HEK293 (cell line): Measurements from ENCODE around the gene ABCC3.

Source experiments
- GFI1B ChIP-seq: fragments of 450-650 bp; formaldehyde crosslinking; IDR thresholded peaks from 2 replicates; pipeline ENCODE4 v1.5.1; 2016; ENCODE audit warnings: missing biosample characterization, missing genetic modification characterization
- GLI4 ChIP-seq: fragments of 450-650 bp; formaldehyde crosslinking; IDR thresholded peaks from 2 replicates; pipeline ENCODE4 v1.5.1; 2016; ENCODE audit warnings: missing biosample characterization, missing genetic modification characterization
- GLIS1 ChIP-seq: fragments of 450-650 bp; formaldehyde crosslinking; IDR thresholded peaks from 2 replicates; pipeline ENCODE4 v1.5.1; 2016; ENCODE audit warnings: missing biosample characterization, missing genetic modification characterization
- KLF1 ChIP-seq: fragments of 450-650 bp; formaldehyde crosslinking; IDR thresholded peaks from 2 replicates; pipeline ENCODE4 v1.5.1; 2016; ENCODE audit warnings: missing biosample characterization, missing genetic modification characterization
- KLF8 ChIP-seq: fragments of 450-650 bp; formaldehyde crosslinking; IDR thresholded peaks from 2 replicates; pipeline ENCODE4 v1.5.1; 2016; ENCODE audit warnings: missing biosample characterization, missing genetic modification characterization
- REST ChIP-seq: fragments of 450-650 bp; formaldehyde crosslinking; IDR thresholded peaks from 2 replicates; pipeline ENCODE4 v1.5.1; 2016; ENCODE audit warnings: missing biosample characterization, missing genetic modification characterization
- SALL2 ChIP-seq: fragments of 450-650 bp; formaldehyde crosslinking; IDR thresholded peaks from 2 replicates; pipeline ENCODE4 v1.5.0; 2017; ENCODE audit warnings: missing biosample characterization, mild to moderate bottlenecking, missing genetic modification characterization, borderline replicate concordance
- SP2 ChIP-seq: fragments of 450-650 bp; formaldehyde crosslinking; IDR thresholded peaks from 2 replicates; pipeline ENCODE4 v1.5.1; 2016; ENCODE audit warnings: missing biosample characterization, missing genetic modification characterization
- SP3 ChIP-seq: fragments of 450-650 bp; formaldehyde crosslinking; IDR thresholded peaks from 2 replicates; pipeline ENCODE4 v1.5.1; 2016; ENCODE audit warnings: missing biosample characterization, missing genetic modification characterization
- TSHZ1 ChIP-seq: fragments of 450-650 bp; formaldehyde crosslinking; IDR thresholded peaks from 2 replicates; pipeline ENCODE4 v1.5.1; 2016; ENCODE audit warnings: missing biosample characterization, missing genetic modification characterization, borderline replicate concordance
- WT1 ChIP-seq: fragments of 450-650 bp; formaldehyde crosslinking; IDR thresholded peaks from 2 replicates; pipeline ENCODE4 v1.5.1; 2016; ENCODE audit warnings: missing biosample characterization, missing genetic modification characterization
- YY2 ChIP-seq: fragments of 450-650 bp; formaldehyde crosslinking; IDR thresholded peaks from 2 replicates; pipeline ENCODE4 v1.5.1; 2016; ENCODE audit warnings: missing biosample characterization, missing genetic modification characterization
- ZBTB17 ChIP-seq: fragments of 450-650 bp; formaldehyde crosslinking; IDR thresholded peaks from 2 replicates; pipeline ENCODE4 v1.5.1; 2016; ENCODE audit warnings: missing biosample characterization, missing genetic modification characterization
- ZBTB21 ChIP-seq: fragments of 450-650 bp; formaldehyde crosslinking; IDR thresholded peaks from 2 replicates; pipeline ENCODE4 v1.5.1; 2017; ENCODE audit warnings: missing biosample characterization, missing genetic modification characterization
- ZBTB6 ChIP-seq: fragments of 450-650 bp; formaldehyde crosslinking; IDR thresholded peaks from 2 replicates; pipeline ENCODE4 v1.5.1; 2017; ENCODE audit warnings: missing biosample characterization, missing genetic modification characterization
- ZNF18 ChIP-seq: fragments of 450-650 bp; formaldehyde crosslinking; IDR thresholded peaks from 2 replicates; pipeline ENCODE4 v1.5.1; 2016; ENCODE audit warnings: missing biosample characterization, missing genetic modification characterization
- ZNF23 ChIP-seq: fragments of 450-650 bp; formaldehyde crosslinking; IDR thresholded peaks from 2 replicates; pipeline ENCODE4 v1.5.1; 2016; ENCODE audit warnings: missing biosample characterization, missing genetic modification characterization, borderline replicate concordance
- ZNF248 ChIP-seq: fragments of 450-650 bp; formaldehyde crosslinking; IDR thresholded peaks from 2 replicates; pipeline ENCODE4 v1.5.1; 2017; ENCODE audit warnings: missing biosample characterization, missing genetic modification characterization
- ZNF341 ChIP-seq: fragments of 450-650 bp; formaldehyde crosslinking; IDR thresholded peaks from 2 replicates; pipeline ENCODE4; 2016; ENCODE audit warnings: low read depth, missing biosample characterization, missing genetic modification characterization
- ZNF350 ChIP-seq: fragments of 450-650 bp; formaldehyde crosslinking; IDR thresholded peaks from 2 replicates; pipeline ENCODE4 v1.5.0; 2017; ENCODE audit warnings: missing biosample characterization, mild to moderate bottlenecking, missing genetic modification characterization
- ZNF449 ChIP-seq: fragments of 450-650 bp; formaldehyde crosslinking; IDR thresholded peaks from 2 replicates; pipeline ENCODE4 v1.5.1; 2017; ENCODE audit warnings: missing biosample characterization, mild to moderate bottlenecking, missing genetic modification characterization, moderate library complexity
- ZNF560 ChIP-seq: fragments of 450-650 bp; formaldehyde crosslinking; IDR thresholded peaks from 2 replicates; pipeline ENCODE4 v1.5.1; 2017; ENCODE audit warnings: missing biosample characterization, missing genetic modification characterization, borderline replicate concordance
- ZNF610 ChIP-seq: fragments of 450-650 bp; formaldehyde crosslinking; IDR thresholded peaks from 2 replicates; pipeline ENCODE4 v1.5.1; 2016; ENCODE audit warnings: missing biosample characterization, missing genetic modification characterization, borderline replicate concordance
- ZNF623 ChIP-seq: fragments of 450-650 bp; formaldehyde crosslinking; IDR thresholded peaks from 2 replicates; pipeline ENCODE4 v1.5.1; 2016; ENCODE audit warnings: missing biosample characterization, missing genetic modification characterization
- ZNF626 ChIP-seq: fragments of 450-650 bp; sonication (Bioruptor Pico); formaldehyde crosslinking; IDR thresholded peaks from 2 replicates; pipeline ENCODE4 v1.5.1; 2018; ENCODE audit warnings: missing biosample characterization, missing genetic modification characterization, inconsistent platforms
- ZNF654 ChIP-seq: fragments of 450-650 bp; formaldehyde crosslinking; IDR thresholded peaks from 2 replicates; pipeline ENCODE4 v1.5.1; 2016; ENCODE audit warnings: low read depth, missing biosample characterization, missing genetic modification characterization
- ZNF664 ChIP-seq: fragments of 450-650 bp; formaldehyde crosslinking; IDR thresholded peaks from 2 replicates; pipeline ENCODE4 v1.5.1; 2016; ENCODE audit warnings: missing biosample characterization, missing genetic modification characterization
- ZNF701 ChIP-seq: fragments of 450-650 bp; formaldehyde crosslinking; IDR thresholded peaks from 2 replicates; pipeline ENCODE4 v1.5.1; 2016; ENCODE audit warnings: missing biosample characterization, missing genetic modification characterization
- ZSCAN30 ChIP-seq: fragments of 450-650 bp; IDR thresholded peaks from 2 replicates; pipeline ENCODE4 v1.5.1; 2018; ENCODE audit warnings: missing biosample characterization, mild to moderate bottlenecking, missing genetic modification characterization, moderate library complexity

The ABCC3 gene

GRCh38 chr17:50707289-50708049 lies 72.8 kb downstream of the ABCC3 start, which contains the start of gene ANKRD40 (continued):
- 0 out of 2 replicates have a peak, but pooled peaks have one; percentile 48 for TF ChIP-seq GFI1B (tag by site-specific recombination)
- TF ChIP-seq REST (tag by site-specific recombination): peak; percentile 45
- no peak for TF ChIP-seq ZNF560 (tag by site-specific recombination)
- peak; percentile 75; the same call in 1 of the 2 replicates for TF ChIP-seq ZNF626 (tag by site-specific recombination)
- TF ChIP-seq YY2 (tag by site-specific recombination): peak; percentile 75
- TF ChIP-seq ZBTB17 (tag by site-specific recombination): peak; percentile 18
- no peak for TF ChIP-seq ZNF18 (tag by site-specific recombination)
- TF ChIP-seq ZNF449 (tag by site-specific recombination): no peak; the same call in 1 of the 2 replicates
- TF ChIP-seq GLI4 (tag by site-specific recombination): 0 out of 2 replicates have a peak, but pooled peaks have one; percentile 32
- no peak for TF ChIP-seq ZNF350 (tag by site-specific recombination)
- peak; percentile 58; the same call in 1 of the 2 replicates for TF ChIP-seq ZNF610 (tag by site-specific recombination)
- peak; percentile 97 for TF ChIP-seq ZBTB6 (tag by site-specific recombination)
- no peak for TF ChIP-seq ZNF701 (tag by site-specific recombination)
- peak; percentile 78 for TF ChIP-seq ZNF341 (tag by site-specific recombination)
- no peak for TF ChIP-seq ZNF248 (tag by site-specific recombination)
- TF ChIP-seq GLIS1 (tag by site-specific recombination): peak; percentile 93
- TF ChIP-seq ZNF654 (tag by site-specific recombination): no peak; the same call in 1 of the 2 replicates
- TF ChIP-seq ZSCAN30 (tag by site-specific recombination): peak; percentile 99
- TF ChIP-seq ZNF23: no peak
- no peak for TF ChIP-seq ZNF623 (tag by site-specific recombination)
- TF ChIP-seq SALL2 (tag by site-specific recombination): no peak
- TF ChIP-seq WT1 (tag by site-specific recombination): peak; percentile 49
- TF ChIP-seq SP3: peak; percentile 88
- TF ChIP-seq SP2 (tag by site-specific recombination): peak; percentile 52
- TF ChIP-seq ZBTB21 (tag by site-specific recombination): peak; percentile 26
- peak; percentile 72 for TF ChIP-seq KLF1 (tag by site-specific recombination)
- TF ChIP-seq KLF8 (tag by site-specific recombination): peak; percentile 94
- TF ChIP-seq TSHZ1 (tag by site-specific recombination): peak; percentile 47; the same call in 1 of the 2 replicates
- TF ChIP-seq ZNF664 (tag by site-specific recombination): 0 out of 2 replicates have a peak, but pooled peaks have one; percentile 6
